Measurements from ENCODE around the gene ZMIZ1. TPM values are rescaled to one million over a fixed set of nuclear protein-coding genes. Genes with fewer than 3 reads are reported as not detected.

ZMIZ1 gene
- total RNA-seq, 1 experiment from 2014 or later = 23.5 TPM

- Mint-ChIP-seq H3K27me3 (ENCODE audit: unreplicated experiment) (no peaks in the 10 kb centered on the region), H3K4me3 (ENCODE audit: low read depth, unreplicated experiment) (no peak overlapping the region), H3K27ac (ENCODE audit: unreplicated experiment) (no peak overlapping the region), H3K9me3 (ENCODE audit: low read depth, unreplicated experiment) (peaks cover 2% of the 10 kb centered on the region), H3K36me3 (ENCODE audit: insufficient read depth, unreplicated experiment) (peaks cover 24% of the 10 kb centered on the region), H3K4me1 (ENCODE audit: low read depth, unreplicated experiment) (peaks cover 18% of the 10 kb centered on the region)
- CTCF ChIA-PET = interaction anchor here (0.9 kb wide), 1 partner anchor 12 kb away, joined by 3 read pairs; no protein-coding TSS in a partner anchor
- intact Hi-C loops (cut with micrococcal nuclease; ENCODE audit: unreplicated experiment) = no loop called here
- DNase-seq = no peak
- BruUV-seq (replicated peaks) = no TSS peak
- no peak for TF ChIP-seq CTCF (IDR thresholded peaks at IDR 0.05; ENCODE audit: unreplicated experiment)
These were observed 246.2 kb downstream of the ZMIZ1 start for GRCh38 chr10:79314761-79315601.

GRCh38 chr10:79315602-79315920 is 246.8 kb downstream of the ZMIZ1 start:
- intact Hi-C loops (cut with micrococcal nuclease; ENCODE audit: unreplicated experiment) = no loop called here
- no peak for DNase-seq
- no TSS peak for BruUV-seq (replicated peaks)
- CTCF ChIA-PET = interaction anchor here (0.6 to 0.9 kb wide), 2 partner anchors 11 to 13 kb away, joined by 3 read pairs; no protein-coding TSS in a partner anchor
- Mint-ChIP-seq H3K36me3 (ENCODE audit: insufficient read depth, unreplicated experiment) (peaks cover 20% of the 10 kb centered on the region), H3K27ac (ENCODE audit: unreplicated experiment) (no peak overlapping the region), H3K4me1 (ENCODE audit: low read depth, unreplicated experiment) (peaks cover 18% of the 10 kb centered on the region), H3K27me3 (ENCODE audit: unreplicated experiment) (no peaks in the 10 kb centered on the region), H3K4me3 (ENCODE audit: low read depth, unreplicated experiment) (no peak overlapping the region), H3K9me3 (ENCODE audit: low read depth, unreplicated experiment) (peaks cover 2% of the 10 kb centered on the region)
- no peak for TF ChIP-seq CTCF (IDR thresholded peaks at IDR 0.05; ENCODE audit: unreplicated experiment)

GRCh38 chr10:79316671-79317431 is 248.1 kb downstream of the ZMIZ1 start:
- no peak overlapping the region for H3K4me3 Mint-ChIP-seq (ENCODE audit: low read depth, unreplicated experiment)
- CTCF ChIA-PET = no interaction called here
- intact Hi-C loops (cut with micrococcal nuclease; ENCODE audit: unreplicated experiment) = no loop called here

GRCh38 chr10:79318369-79318768 is 249.6 kb downstream of the ZMIZ1 start:
- Mint-ChIP-seq H3K27ac (ENCODE audit: unreplicated experiment) (peak overlapping the region; percentile 15), H3K4me3 (ENCODE audit: low read depth, unreplicated experiment) (no peak overlapping the region)

More at GRCh38 chr10:79316671-79317431, 248.1 kb downstream of the ZMIZ1 start:
- no TSS peak for BruUV-seq (replicated peaks)
- Mint-ChIP-seq H3K4me1 (ENCODE audit: low read depth, unreplicated experiment) (peaks cover 18% of the 10 kb centered on the region), H3K9me3 (ENCODE audit: low read depth, unreplicated experiment) (peaks cover 2% of the 10 kb centered on the region), H3K27me3 (ENCODE audit: unreplicated experiment) (no peaks in the 10 kb centered on the region), H3K36me3 (ENCODE audit: insufficient read depth, unreplicated experiment) (peaks cover 18% of the 10 kb centered on the region), H3K27ac (ENCODE audit: unreplicated experiment) (no peak overlapping the region)
- no peak for TF ChIP-seq CTCF (IDR thresholded peaks at IDR 0.05; ENCODE audit: unreplicated experiment)
- no peak for DNase-seq

More at GRCh38 chr10:79318369-79318768, 249.6 kb downstream of the ZMIZ1 start:
- Mint-ChIP-seq H3K4me1 (ENCODE audit: low read depth, unreplicated experiment) (peaks cover 18% of the 10 kb centered on the region), H3K27me3 (ENCODE audit: unreplicated experiment) (no peaks in the 10 kb centered on the region), H3K9me3 (ENCODE audit: low read depth, unreplicated experiment) (peaks cover 2% of the 10 kb centered on the region), H3K36me3 (ENCODE audit: insufficient read depth, unreplicated experiment) (peaks cover 7% of the 10 kb centered on the region)
- no peak for TF ChIP-seq CTCF (IDR thresholded peaks at IDR 0.05; ENCODE audit: unreplicated experiment)
- BruUV-seq (replicated peaks) = no TSS peak
- no peak for DNase-seq
- CTCF ChIA-PET = no interaction called here
- intact Hi-C loops (cut with micrococcal nuclease; ENCODE audit: unreplicated experiment) = no loop called here

Data from Calu3 (cell line).